Stimulated activated CD4-positive, alpha-beta T cell treated with anti-CD3 and anti-CD28 coated beads, Interleukin-1b, Interleukin-23, amount 100 ng/mL, for 4 hours (primary cell): Measurements from ENCODE around the gene ASB18.

Experiments
- DNase-seq, 2 donors: peaks; one replicate each; pipeline ENCODE4 v3.0.0-alpha.2; 2020; ENCODE audit warnings: low read depth in 2 of 2

ASB18 gene

DNA sequence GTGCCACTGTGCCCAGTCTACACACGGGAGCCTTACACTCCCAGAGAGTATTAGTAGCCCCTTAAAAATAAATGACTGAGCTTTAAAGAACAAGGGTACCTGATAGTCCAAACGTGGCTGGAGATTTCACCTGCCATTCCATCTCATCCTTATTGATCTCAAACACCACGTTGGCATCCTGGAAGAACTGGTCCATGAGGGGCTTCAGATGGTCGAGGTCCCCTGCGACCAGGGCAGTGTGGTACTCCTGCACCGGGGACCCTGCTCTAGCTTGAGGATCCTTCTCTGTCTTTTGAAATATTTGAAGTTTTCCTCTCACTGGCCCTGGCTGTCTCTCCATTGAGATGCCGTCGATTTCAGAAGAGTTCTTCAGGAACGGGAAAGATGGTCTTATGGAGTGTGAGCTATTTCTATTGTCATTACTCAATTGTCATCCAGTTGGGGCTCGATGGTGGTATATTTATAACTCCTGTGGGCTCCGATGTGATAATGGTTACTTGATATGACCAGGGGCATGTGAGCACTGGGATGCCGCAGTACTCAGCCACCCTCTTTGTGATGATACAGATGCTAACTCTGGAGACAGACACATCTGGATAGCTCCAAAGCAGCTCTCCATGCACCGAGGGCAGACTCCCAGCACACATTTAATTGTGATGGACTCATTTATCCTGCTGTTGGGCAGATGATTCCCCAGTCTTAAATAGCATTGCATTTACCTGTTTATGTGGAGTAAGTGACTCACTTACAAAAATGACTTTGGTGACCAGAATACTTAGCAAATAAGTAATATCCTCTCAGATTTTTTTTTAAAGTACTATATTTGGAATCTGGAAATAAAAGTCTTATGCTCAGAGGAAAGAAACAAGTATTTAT lies 22.8 kb downstream of the ASB18 start:
- DNase-seq = no peak

DNA sequence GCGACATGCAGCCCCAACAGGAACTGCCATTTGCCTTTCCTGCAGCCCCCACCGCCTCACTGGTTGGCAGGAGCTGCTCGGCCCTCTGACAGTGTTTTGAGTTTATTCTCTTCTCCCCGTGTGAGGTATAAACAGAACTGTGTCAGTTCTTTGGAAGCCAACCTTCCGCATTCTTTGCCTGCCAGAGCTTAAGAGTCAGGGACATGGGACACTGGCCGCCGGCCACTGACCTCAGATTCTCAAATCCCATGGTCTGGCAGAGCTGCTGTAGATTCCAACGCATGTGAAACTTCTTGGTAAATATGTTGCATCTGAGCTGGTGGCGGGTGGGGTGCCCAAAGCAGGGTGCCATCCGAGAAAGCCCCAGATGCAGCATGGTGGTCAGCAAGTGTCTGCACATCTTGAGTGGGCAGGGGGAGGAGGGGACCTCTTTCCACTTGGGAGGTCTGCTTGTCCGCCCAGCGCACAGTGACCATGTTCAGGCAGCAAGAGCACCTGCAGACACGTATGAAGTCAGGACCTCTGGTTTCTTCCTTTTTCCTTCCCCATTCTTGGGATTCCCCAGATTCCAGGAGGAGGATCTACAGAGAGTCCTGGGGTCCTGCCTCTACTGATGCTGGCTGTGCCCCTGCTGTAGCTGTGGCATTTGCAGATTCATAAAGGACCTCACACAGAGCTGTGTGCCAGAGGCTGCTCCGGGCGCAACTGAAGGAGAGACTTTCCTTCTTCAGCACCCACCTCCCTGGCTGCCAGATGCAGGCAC lies 23.8 kb downstream of the ASB18 start:
- no peak for DNase-seq

DNA sequence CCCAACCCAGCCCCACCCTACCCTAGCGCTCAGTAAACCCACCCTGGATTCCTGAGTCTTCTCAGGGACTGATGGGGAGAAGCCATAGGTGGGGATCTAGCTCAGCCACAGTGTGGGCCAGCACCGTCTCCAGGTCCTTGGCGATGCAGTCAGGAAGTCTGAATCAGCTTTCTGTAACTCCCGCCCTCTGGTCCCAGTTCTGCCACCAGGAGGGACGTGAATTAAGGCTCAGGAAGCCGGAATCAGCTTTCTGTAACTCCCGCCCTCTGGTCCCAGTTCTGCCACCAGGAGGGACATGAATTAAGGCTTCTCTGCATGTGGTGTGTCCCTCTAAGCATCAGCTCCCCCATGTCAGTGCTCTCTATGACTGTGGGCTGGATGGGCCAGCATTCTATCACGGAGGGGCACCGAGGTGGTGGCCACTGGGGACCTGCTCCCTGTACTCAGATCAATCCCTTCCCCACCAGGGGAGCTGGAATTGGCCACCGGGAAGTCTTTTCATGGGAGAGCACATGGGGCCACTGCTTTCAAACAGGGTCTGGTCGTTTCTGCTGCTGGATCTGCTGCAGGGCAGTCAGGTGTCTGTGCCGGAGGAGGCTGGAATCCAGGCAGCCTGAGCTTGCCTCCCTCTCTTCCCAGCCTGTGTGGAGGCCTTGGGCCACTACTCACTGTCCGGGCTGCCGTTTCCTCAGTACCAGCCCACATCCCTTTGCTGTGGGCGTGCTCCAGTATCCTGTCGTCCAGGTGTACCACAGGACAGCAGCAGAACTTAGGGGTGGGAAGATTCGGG lies 24.7 kb downstream of the ASB18 start:
- no peak for DNase-seq

DNA sequence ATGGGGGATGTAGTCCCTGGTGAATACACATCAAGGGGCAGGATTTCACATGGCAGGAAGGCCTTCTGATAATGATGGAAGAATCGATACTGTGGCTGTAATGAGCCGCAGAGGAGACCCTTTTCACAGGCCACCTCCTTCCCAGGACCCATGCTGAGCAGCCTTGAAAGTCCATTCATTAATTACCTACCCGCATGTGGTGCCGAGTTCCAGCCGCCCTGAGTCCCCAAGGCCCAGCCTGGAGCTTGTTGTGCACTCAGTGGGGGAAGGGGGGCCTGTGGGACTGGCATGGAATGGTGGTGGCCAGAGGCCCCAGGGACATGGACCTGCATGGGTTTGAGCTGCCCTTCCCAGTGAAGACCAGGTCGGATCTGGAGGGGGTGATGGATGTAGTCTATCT lies 25.5 kb downstream of the ASB18 start:
- no peak for DNase-seq

DNA sequence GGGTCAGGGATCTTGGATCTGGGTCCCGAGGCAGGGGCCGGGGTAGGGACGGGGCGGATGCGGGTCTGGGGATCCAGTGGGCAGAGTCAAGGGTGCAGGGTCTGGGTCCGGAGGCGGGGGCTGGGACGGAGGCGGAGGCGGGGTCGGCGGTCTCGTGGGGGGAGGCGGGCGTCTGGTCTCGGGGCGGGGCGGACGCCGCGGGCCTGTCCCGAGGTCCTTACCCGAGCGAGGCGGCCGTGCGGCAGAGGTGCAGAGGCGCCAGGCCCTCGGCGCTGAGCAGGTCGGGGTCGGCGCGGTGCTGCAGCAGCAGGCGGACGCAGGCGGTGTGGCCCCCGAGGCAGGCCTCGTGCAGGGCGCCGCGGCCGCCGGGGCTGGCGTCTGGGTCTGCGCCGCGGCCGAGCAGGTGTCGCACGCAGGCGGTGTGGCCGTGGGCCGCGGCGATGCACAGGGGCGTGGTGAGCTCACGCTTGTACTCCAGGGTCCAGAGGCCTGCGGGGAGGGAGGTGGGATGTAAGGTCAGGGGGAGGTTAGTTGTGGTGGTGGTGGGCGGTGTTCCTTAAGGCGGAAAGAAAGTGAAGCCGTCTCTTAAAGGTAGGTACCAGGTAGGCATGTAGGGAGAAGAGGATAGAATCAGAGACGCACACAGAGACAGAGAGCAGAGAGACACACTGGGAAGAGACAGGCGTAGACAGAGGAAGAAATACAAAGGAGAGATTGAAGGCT lies 26.6 kb downstream of the ASB18 start:
- DNase-seq = no peak

DNA sequence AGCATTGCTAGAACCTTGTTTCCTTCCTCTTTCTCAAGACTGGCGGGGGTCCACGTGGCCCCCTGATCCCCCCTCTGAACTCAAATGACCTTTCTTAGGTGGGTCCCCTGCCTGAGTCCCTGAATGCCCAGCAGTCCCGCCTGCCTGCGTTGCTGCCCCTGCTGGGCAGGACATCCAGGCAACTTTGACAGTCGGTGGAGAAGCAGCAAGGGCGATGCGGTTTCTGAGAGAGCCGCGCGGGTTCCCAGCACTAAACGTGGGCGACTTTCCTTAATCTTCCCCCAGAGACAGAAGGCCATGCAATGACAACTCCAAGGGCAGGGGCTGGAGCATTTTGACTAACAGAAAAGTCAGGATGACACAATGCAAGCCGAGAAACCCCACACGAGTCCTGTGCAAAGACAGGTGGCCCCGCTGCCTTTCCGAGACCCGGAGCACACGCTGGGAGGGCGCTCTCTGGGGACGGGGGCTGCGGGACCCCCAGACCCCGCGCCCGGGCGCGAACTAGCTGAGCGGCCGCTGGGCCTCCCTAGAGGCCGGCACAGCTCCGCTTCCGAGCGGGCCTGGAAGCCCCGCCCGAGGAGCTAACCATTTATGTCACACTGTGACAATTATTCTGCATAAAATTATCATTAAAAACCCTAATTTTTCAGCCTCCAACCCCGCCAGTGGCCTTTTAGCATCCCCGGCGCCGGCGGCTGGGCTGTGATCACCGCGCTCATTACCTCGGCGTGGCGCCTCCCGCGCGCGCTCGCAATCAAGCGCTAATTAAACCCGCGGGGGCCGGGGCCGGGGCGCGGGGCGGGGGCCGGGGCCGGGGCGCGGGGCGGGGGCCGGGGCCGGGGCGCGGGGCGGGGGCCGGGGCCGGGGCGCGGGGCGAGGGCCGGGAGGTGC lies 27.4 kb downstream of the ASB18 start:
- no peak for DNase-seq

DNA sequence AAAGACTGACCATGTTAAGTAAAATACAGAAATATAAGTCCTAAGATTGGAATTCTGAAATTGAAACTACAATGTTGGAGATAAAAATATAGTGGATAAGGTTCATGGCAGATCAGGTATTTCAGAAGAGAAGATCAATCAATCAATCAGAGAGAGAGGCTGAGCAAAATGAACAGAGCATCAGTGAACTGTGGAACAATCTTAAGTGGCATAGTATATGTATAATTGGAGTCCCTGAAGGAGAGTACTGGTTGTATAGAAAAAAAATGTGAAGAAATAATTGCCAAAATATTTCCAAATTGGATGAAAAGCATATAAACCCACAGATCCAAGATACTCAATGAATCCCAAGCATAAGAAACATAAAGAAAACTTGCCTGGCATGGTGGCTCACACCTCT lies 35.0 kb downstream of the ASB18 start:
- DNase-seq = no peak

DNA sequence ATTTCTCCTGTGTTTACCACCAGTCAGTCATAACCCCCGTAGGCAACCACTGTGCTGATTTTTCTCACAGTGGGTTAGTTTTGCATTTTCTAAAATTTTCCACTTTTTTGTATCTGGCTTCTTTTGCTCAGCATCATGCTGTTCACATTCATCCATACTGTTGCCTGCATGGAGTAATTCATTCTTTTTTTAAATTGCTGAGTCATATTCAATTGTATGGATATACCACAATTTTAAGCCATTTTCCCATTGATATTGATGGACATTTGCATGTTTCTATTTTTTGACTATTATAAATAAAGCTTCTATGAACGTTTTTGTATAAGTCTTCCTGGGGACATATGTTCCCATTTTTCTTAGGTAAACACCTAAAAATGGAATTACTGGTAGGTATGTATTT lies 40.5 kb downstream of the ASB18 start:
- DNase-seq = no peak

DNA sequence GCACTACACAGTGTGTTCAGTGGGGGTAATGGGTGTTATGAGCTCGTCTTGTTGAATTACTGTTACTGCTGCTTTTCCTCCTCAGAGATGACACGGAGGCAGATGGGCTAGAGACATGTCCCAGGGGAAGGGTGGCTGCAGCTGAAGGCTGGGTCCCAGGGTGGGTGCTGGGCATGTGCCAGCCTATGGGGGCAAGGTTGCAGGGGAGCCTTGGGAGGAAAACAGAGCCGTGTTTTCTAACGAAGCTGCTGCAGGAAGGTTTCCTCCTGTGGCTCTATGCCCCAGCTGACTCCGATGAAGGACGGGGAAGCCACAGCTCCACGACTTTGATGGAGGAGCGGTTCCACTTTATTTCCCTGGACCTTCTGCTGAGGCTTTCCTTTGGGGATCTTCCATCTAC lies 42.4 kb downstream of the ASB18 start:
- DNase-seq = no peak

DNA sequence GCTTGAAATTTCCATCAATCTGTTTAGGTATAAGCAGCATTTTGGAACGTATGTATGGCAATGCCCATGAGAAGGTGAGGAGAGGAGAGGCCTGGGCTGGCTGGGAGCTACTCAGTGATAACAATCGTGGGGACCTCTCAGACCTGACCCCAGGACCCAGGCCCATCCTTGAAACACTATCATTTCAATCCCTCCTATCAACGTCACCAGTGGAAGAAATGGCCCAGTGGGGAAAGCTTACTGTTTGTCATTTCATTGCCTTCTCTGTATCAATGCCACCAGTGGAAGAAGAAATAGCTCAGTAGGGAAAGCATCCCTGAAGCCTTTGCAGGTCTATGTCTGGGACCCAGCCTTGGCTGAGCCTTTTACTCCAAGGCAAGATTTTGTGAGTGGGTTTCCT lies 44.8 kb downstream of the ASB18 start:
- DNase-seq = no peak

DNA sequence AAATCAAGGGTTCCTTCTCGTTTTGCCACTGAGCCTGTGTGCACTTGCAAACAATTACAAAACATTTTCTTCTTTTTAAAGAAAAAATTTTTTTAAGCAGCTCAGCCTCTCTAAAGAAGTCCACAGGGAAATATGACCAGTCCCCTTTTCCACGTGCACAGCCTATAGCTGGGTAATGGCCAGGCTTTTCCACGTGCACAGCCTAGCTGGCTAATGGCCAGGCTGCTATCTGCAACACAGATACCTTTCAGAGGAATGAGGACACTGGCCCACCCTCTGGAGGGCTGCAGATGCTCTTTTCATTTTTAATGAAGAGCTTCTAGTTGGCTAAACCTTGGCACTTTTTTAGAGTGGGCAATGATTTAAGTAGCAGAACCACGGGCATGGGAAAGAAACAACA lies 46.3 kb downstream of the ASB18 start:
- DNase-seq = no peak

DNA sequence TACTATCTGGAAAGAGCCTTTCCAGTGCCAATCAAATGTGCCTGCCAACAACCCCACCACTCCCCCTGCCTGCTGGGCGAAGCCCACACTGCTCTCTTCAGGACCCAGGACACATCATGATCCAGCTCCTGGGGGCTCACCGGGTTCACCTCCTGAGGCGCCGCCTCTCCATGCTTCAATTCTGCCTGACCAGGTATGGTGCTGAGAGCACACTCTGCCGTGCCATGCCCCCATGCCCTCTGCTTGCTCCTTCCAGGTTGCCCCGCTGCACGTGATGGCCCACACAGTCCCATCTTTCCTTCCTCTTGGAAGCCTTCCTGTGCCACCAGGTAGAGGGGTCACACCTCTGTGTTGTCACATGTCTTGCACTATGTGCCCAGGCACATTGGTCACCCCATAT lies 47.5 kb downstream of the ASB18 start:
- DNase-seq = no peak

DNA sequence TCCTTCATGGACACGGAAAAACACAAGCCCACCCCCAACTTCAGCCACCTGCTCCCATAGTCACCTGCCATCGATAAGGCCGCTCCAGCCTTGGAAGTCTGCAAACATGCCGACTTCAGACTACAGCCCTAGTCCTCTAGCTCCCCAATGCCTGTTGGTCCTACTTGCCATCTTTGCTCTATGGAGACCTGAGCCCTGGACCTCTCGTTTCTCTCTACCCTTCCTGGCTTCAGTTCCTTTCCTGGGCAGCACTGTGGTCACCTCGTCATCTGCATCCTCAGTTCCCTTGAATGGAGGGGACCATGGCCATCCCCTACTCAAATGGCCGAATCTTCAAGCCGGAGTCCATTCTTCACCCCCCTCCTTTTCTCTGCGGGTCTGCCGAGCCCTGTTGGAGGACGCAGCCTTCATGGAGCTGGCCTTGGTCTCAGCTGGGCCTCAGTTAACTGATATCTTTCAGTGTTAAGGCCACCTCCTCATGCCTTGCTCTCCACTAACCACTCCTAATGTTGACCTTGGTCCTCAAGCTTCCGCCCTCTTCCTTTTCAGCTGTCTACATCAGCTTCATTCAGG lies 48.4 kb downstream of the ASB18 start:
- no peak for DNase-seq

DNA sequence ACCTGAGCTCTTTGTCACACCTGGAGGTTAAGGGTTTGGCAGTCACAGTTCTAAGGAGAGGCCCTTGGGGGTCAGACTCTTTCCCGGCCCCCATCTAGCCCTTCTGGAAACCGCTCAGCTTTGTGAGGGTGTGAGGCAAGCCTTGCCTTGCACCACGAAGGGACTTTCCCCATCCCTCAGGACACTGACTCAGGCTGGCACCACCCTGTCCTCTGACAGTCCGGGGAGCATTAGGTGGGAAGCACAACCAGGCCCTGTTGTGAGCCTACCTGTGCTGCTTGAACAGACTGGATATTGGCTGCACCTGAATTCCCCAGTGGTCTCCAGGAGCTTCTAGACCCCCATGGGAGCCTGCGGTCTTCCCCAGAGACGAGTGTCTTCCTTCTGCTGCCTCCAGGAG lies 49.0 kb downstream of the ASB18 start:
- no peak for DNase-seq

DNA sequence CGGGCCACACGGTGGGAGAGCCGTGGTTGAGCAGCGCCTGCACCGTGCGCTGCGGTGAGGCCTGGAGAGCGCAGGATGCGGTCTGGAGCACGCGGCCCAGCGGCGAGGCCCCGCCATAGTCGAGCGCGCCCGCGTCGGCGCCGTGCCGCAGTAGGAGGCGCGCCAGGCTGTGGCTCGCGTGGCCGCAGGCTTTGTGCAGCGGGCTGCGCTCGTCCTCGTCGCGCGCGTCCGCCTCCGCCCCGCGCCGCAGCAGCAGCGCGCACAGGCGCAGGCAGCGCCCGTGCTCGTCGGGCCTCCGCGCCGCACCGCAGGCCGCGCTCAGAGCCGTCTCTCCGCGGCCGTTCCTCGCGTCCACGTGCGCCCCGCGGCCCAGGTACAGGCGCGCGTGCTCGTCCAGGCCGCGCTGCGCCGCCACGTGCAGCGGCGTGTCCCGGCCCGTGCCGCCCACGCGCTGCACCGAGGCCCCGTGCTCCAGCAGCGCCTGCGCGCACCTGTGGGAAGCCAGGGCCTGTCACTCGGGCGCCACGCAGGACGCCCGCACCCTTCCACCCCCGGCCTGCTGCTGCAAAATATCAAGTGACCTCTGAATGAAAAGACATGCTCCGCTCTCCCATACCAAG lies 49.7 kb downstream of the ASB18 start:
- no peak for DNase-seq

DNA sequence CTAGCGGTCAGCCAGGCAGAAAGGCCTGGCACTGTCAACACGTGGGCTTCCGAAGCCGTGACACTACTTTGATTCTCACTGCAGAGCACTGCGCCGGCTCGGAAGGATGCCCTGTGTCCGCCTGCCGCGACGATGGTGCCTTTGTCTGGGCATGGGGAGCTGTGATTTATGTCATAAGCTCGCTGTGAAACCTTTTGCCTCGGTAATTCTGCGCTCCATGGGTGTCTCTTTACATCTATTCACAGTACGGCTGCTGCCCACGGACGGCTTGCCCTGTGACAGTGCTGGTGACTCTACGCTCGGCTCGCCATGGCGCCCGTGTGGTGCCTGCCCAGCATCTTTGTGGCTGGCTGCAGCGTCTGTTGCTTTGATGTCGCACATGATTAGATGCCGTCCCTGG lies 52.9 kb downstream of the ASB18 start:
- no peak for DNase-seq

DNA sequence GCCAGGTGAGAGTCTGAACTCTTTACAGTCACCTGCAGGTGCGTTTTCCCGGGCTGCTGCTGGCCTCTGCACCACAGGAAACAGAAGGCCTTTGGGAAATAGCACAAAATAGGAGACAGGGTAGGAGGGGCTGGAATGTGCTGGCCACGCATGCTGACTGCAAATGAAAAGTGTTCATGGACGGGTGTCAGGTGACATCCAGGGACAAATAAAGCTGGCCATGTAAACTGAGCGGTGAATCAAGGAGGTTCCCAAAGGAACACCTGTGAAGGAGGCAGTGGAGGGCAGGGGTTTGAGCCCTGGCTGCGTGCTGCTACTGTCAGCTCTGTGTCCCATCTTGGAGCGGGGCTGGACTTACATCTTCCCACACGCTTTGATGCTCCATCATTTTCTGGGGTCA lies 53.7 kb downstream of the ASB18 start:
- DNase-seq = no peak

DNA sequence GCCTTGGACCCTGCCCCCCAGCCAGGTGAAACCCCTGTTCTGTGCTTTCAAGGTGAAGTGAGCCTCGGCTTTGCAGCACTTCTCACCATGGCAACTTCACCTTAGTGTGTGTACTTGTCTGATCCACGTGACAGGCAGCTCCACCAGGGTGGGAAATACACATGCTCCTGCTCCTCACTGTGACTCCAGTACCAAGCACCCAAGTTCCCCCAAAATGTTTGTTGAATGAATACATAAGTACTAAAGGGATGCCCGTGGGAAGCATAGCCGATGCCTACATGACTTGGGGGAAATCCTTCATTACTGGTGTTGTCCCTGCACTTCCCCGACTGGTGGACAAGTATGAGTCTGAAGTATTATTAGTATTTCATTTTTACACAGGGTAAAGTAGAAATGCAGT lies 54.2 kb downstream of the ASB18 start:
- DNase-seq = no peak

DNA sequence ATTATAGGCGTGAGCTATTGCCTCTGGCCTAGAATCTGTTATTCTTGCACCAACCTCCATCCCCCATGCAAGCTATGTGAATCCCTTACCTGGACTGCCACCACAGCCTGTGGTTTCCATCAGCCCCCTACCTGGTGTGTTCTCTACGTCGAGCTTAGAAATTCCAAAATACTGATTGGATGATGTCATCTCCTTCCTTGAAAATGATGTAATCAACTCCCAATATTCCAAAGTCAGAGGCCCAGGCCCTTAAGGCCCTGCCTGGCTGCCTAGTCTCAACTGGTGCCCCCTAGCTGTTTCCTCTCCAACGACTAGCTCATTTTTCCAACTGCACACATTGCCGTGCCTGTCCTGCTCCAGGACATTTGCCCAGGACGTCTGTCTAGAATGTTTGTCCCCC lies 54.7 kb downstream of the ASB18 start:
- DNase-seq = no peak
